Central memory CD4-positive, alpha-beta T cell (primary cell): ENCODE data around the gene ZNHIT2.
"Not testable (repeated sequence)": the region's sequence is repeated elsewhere in the genome, so short reads cannot be mapped to it uniquely, and the experiment has no call there.

ENCODE experiments used
- DNase-seq: peaks from one replicate; pipeline ENCODE4 v3.0.0; 2022
- total RNA-seq, 3 experiments: gene quantifications; one replicate each; lab custom pipeline; 2026; lab: John Stamatoyannopoulos, UW

ZNHIT2 gene
- total RNA-seq: 11.2 to 19.5 (median 11.6) reads per million in 3 experiments

GRCh38 chr11:65117206-65118096, at the start of gene ZNHIT2:
Gene ZNHIT2 (minus strand): TSS chr11:65117701. CDS start chr11:65117653, 48 bp downstream.
- peak; percentile 100 for DNase-seq

- no peak for DNase-seq
These were observed 49.4 kb upstream of the ZNHIT2 start for GRCh38 chr11:65166893-65167292.

- no peak for DNase-seq
These were observed 48.2 kb upstream of the ZNHIT2 start for GRCh38 chr11:65165410-65166317.

GRCh38 chr11:65163684-65164083, 46.2 kb upstream of the ZNHIT2 start:
- DNase-seq: no peak

GRCh38 chr11:65160643-65161042, 43.1 kb upstream of the ZNHIT2 start:
- DNase-seq: no peak

GRCh38 chr11:65159012-65159411, 41.5 kb upstream of the ZNHIT2 start:
- no peak for DNase-seq

GRCh38 chr11:65157336-65157735, 39.8 kb upstream of the ZNHIT2 start:
- DNase-seq: no peak

GRCh38 chr11:65156926-65157325, 39.4 kb upstream of the ZNHIT2 start:
- no peak for DNase-seq

- DNase-seq: no peak
These were observed 38.8 kb upstream of the ZNHIT2 start for GRCh38 chr11:65156256-65156655.

- DNase-seq: no peak
These were observed 34.6 kb upstream of the ZNHIT2 start for GRCh38 chr11:65152122-65152521.

- DNase-seq: no peak
These were observed 33.9 kb upstream of the ZNHIT2 start for GRCh38 chr11:65151331-65151899.

GRCh38 chr11:65150509-65151299, 33.2 kb upstream of the ZNHIT2 start:
- no peak for DNase-seq

GRCh38 chr11:65150131-65150508, 32.6 kb upstream of the ZNHIT2 start:
- not testable (repeated sequence) for DNase-seq

- DNase-seq: no peak
These were observed 31.2 kb upstream of the ZNHIT2 start for GRCh38 chr11:65148657-65149056.

- no peak for DNase-seq
These were observed 30.0 kb upstream of the ZNHIT2 start for GRCh38 chr11:65147352-65148075.

GRCh38 chr11:65141896-65142494, 24.5 kb upstream of the ZNHIT2 start:
- DNase-seq: no peak

- no peak for DNase-seq
These were observed 19.1 kb upstream of the ZNHIT2 start for GRCh38 chr11:65136515-65137096.

- no peak for DNase-seq
These were observed 18.2 kb upstream of the ZNHIT2 start for GRCh38 chr11:65135633-65136145.

GRCh38 chr11:65134952-65135632, 17.6 kb upstream of the ZNHIT2 start:
- DNase-seq: peak; percentile 92
